ENCODE results near the gene CSRP3.
A peak's percentile ranks its signal among the peaks of the same experiment; 100 is the strongest.

The CSRP3 gene

DNA sequence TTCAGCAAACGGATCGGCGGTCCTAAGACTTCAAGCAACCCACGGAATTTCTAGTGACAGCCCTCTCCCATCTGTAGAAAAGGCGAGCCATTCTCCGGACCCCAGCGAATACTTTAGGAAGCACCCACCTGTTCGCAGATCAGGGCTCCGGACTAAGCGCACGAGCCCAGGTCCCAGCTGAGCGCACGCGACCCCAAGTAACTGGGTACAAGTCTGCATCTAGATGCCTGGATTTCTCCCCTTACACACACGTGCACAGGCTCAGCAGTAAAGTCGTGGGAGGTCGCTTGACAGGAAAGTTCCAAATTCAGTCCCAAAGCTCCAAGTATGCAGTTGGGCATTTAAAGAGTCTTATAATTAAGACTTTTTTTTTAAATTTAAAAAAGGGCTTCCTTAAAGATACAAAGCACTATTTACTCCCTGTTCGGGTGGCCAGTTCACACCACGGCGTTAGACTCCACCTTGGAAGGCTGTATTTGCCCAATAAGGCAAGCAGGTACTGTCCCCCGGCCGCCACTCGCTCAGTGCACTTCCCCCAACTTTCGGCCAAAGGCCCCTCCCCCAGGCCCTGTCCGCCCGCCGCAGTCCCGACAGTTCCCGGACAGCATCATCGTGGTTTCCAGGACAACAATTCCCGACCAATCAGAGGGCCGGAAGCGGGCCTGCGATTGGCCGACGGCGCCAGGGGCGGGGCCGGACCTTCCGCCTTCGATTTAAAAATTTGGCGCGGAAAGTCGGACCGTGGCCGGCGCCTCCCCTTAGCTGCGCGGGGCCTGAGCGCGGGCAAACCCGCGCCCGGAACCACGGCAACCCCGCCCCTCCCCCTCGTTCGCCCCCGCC, 38.9 kb upstream of the CSRP3 start, which contains the start of gene E2F8:
Gene E2F8 (minus strand): TSS at position 526 of the 840 bp plus-strand sequence. CDS start 824 bp downstream, outside the sequence.
- TF ChIP-seq, protein P1, sequence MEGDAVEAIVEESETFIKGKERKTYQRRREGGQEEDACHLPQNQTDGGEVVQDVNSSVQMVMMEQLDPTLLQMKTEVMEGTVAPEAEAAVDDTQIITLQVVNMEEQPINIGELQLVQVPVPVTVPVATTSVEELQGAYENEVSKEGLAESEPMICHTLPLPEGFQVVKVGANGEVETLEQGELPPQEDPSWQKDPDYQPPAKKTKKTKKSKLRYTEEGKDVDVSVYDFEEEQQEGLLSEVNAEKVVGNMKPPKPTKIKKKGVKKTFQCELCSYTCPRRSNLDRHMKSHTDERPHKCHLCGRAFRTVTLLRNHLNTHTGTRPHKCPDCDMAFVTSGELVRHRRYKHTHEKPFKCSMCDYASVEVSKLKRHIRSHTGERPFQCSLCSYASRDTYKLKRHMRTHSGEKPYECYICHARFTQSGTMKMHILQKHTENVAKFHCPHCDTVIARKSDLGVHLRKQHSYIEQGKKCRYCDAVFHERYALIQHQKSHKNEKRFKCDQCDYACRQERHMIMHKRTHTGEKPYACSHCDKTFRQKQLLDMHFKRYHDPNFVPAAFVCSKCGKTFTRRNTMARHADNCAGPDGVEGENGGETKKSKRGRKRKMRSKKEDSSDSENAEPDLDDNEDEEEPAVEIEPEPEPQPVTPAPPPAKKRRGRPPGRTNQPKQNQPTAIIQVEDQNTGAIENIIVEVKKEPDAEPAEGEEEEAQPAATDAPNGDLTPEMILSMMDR (IDR thresholded peaks at IDR 0.05; ENCODE audit: low read depth, low read length, missing control alignments) = no peak
- Histone ChIP-seq H3K4me3 (ENCODE audit: low read depth, low read length) (peak within 1 kb of the TSS; percentile 77), H3K36me3 (replicated peaks) (no peaks in the 10 kb centered on the region), H3K27ac (no peak within 1 kb of the TSS), H3K27me3 (replicated peaks) (peaks cover 20% of the 10 kb centered on the region)
- DNase-seq = peak; percentile 91
- in situ Hi-C loops (cut with HindIII; ENCODE audit: low pct_ligation_motif_present, low sequenced_read_pairs) = no loop called here

DNA sequence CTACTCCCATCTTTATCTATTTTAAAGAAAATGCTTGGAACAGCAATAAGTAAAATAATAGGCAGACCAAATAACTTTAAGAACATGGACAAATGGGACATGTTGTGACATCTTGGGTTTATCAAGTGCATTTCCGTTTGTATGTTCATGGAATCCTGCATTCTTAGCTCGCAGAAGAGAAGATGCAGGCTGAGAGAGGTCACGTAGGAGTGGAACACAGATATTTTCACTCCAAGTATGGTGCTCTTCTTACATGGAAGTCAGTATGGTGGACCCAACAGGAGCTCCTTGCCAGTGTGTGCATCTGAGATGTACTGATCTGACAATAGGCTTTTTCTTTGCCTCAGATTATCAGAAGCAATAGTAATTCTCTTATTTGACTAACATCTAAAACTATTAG, 37.3 kb upstream of the CSRP3 start:
- Histone ChIP-seq H3K27ac (no peak overlapping the region), H3K36me3 (replicated peaks) (no peaks in the 10 kb centered on the region), H3K4me3 (ENCODE audit: low read depth, low read length) (no peak overlapping the region), H3K27me3 (replicated peaks) (peaks cover 20% of the 10 kb centered on the region)
- DNase-seq = no peak
- in situ Hi-C loops (cut with HindIII; ENCODE audit: low pct_ligation_motif_present, low sequenced_read_pairs) = no loop called here
- TF ChIP-seq, protein P1 (IDR thresholded peaks at IDR 0.05; ENCODE audit: low read depth, low read length, missing control alignments) = no peak

GRCh38 chr11:19237813-19238212, 36.0 kb upstream of the CSRP3 start:
- in situ Hi-C loops (cut with HindIII; ENCODE audit: low pct_ligation_motif_present, low sequenced_read_pairs) = no loop called here

GRCh38 chr11:19237381-19237780, 35.6 kb upstream of the CSRP3 start:
- DNase-seq = no peak
- H3K4me3 ChIP-seq (ENCODE audit: low read depth, low read length) = no peak overlapping the region
- TF ChIP-seq, protein P1 (IDR thresholded peaks at IDR 0.05; ENCODE audit: low read depth, low read length, missing control alignments) = no peak
- H3K36me3 ChIP-seq (replicated peaks) = no peaks in the 10 kb centered on the region
- H3K27me3 ChIP-seq (replicated peaks) = peaks cover 7% of the 10 kb centered on the region
- H3K27ac ChIP-seq = no peak overlapping the region
- in situ Hi-C loops (cut with HindIII; ENCODE audit: low pct_ligation_motif_present, low sequenced_read_pairs) = no loop called here

More at GRCh38 chr11:19237813-19238212, 36.0 kb upstream of the CSRP3 start:
- Histone ChIP-seq H3K4me3 (ENCODE audit: low read depth, low read length) (no peak overlapping the region), H3K36me3 (replicated peaks) (no peaks in the 10 kb centered on the region), H3K27ac (no peak overlapping the region), H3K27me3 (replicated peaks) (peaks cover 11% of the 10 kb centered on the region)
- TF ChIP-seq, protein P1 (IDR thresholded peaks at IDR 0.05; ENCODE audit: low read depth, low read length, missing control alignments) = no peak
- DNase-seq = no peak

DNA sequence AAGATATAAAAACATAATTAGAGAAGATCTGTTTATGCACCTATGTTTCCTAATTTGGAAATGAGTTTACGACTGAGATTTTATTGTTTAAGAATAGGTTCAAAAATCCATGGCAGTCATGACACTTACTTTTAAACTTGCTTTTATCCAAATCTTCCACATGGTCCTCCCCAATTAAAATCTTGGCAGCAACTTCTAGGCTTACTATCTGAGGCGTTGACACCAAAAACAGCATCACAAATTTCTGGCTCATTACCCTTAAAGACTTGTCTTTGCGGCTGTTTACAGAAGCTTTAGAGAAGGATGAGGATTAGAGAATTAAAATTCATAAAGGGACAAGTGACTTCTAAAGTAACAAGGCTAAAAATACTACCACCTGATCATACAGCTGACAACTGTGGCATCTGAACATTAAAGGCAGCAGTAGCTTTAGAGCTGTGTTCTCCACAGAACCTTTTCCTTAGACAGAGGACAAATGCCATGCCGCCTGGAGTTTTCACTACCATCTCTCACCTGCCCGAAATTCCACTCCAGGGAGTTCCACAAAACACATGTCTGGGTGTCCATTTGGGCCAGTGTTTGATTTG, 32.5 kb upstream of the CSRP3 start:
- Histone ChIP-seq H3K27me3 (replicated peaks) (no peaks in the 10 kb centered on the region), H3K36me3 (replicated peaks) (no peaks in the 10 kb centered on the region), H3K4me3 (ENCODE audit: low read depth, low read length) (no peak overlapping the region), H3K27ac (no peak overlapping the region)
- in situ Hi-C loops (cut with HindIII; ENCODE audit: low pct_ligation_motif_present, low sequenced_read_pairs) = no loop called here
- DNase-seq = no peak
- TF ChIP-seq, protein P1 (IDR thresholded peaks at IDR 0.05; ENCODE audit: low read depth, low read length, missing control alignments) = no peak
